Erythroblast (primary cell): ENCODE results near the gene TAF7.

Experiments used
- GATA1 ChIP-seq: IDR thresholded peaks from 2 replicates; pipeline ENCODE4 v1.6.1; 2011; ENCODE audit warnings: low read depth, mild to moderate bottlenecking, control low read depth, low read length, moderate library complexity
- POLR2A ChIP-seq: IDR thresholded peaks from 2 replicates; pipeline ENCODE4 v1.6.1; 2011; ENCODE audit warnings: mild to moderate bottlenecking, low read length

GRCh38 chr5:141362719-141363118, 42.1 kb upstream of the TAF7 start:
- TF ChIP-seq POLR2A (no peak), GATA1 (no peak)
